NCI-H2171 treated with DMSO at 0.1 percent for 48 hours (cell line): ENCODE measurements around the gene IRF2BP1.
"Not testable (repeated sequence)": the region's sequence is repeated elsewhere in the genome, so short reads cannot be mapped to it uniquely, and the experiment has no call there.

ENCODE experiments used
- DNase-seq: peaks from one replicate; lab custom pipeline; 2025; lab: John Stamatoyannopoulos, UW

The IRF2BP1 gene

DNA sequence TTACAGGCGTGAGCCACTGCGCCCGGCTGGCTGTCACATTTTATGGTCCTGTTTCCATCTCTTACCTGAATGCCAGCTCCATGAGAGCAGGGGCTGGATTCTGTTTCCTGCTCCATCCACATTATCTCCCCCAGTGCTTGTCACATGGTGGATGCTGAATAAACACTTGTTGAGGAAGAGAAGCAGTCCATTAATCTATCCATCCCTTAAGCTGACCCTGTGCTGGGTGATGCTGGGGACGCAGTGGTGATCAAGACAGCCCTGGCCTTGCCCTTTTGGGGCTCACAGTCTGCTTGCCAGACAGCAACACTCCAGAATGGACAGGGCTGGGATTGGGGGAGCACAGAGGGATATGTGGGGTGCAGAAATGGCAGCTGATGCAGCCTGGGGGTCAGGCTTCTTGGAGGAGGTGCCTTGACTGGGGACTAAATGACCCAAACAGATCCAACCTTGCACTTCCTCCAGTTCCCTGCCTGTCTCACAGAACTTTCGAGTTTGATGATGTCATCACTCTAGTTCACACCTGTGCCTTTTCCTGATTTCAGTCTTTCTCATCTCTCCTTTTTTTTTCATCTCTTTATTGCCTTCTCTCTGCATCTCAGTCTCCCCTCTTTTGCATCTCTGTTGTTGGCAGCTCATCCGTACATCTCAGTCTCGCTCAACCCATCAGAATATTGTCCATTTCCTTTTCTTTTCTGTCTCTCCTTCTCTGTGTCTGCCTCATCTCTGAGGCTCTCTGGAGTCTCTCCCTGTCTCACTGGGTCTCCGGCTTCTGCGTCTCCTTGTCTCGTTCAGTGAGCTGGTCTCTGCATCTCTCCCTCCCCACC lies 4.6 kb downstream of the IRF2BP1 start:
- DNase-seq, result peak; percentile 44

DNA sequence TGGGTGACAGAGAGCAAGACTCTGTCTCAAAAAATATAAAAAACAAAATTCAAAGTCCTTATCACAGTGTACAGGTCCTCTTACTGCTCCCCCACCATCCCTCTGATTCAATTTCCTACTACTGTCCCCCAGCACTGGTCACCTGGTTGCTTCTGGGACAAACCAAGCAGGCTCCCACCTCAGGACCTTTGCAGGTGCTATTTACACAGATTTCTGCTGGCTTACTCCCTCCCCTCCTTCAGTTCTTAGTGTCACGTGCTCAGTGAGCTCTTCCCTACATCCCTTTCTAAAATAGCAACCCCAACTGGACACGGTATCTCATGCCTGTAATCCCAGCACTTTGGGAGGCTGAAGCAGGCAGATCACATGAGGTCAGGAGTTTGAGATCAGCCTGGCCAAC lies 6.0 kb downstream of the IRF2BP1 start:
- DNase-seq, result no peak

DNA sequence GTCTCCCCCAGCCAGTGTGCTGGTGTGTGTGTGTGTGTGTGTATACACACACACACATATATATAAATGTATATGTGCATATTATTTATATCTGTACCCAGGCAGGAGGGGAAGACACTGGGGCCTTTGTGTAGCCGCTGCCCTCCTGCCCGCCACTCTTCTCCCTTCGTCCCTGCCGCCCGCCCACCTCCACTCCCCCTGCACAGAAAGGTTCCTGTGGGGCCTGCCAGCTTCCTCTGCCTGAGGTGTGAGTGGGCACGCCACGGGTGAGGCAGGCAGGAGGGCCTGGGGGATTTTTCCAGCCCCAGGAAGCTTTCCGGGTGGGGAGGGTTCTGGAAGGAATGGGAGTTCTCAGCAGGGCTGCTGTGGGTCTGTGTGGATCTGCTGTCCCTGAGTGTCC lies 6.9 kb downstream of the IRF2BP1 start:
- DNase-seq, result no peak

DNA sequence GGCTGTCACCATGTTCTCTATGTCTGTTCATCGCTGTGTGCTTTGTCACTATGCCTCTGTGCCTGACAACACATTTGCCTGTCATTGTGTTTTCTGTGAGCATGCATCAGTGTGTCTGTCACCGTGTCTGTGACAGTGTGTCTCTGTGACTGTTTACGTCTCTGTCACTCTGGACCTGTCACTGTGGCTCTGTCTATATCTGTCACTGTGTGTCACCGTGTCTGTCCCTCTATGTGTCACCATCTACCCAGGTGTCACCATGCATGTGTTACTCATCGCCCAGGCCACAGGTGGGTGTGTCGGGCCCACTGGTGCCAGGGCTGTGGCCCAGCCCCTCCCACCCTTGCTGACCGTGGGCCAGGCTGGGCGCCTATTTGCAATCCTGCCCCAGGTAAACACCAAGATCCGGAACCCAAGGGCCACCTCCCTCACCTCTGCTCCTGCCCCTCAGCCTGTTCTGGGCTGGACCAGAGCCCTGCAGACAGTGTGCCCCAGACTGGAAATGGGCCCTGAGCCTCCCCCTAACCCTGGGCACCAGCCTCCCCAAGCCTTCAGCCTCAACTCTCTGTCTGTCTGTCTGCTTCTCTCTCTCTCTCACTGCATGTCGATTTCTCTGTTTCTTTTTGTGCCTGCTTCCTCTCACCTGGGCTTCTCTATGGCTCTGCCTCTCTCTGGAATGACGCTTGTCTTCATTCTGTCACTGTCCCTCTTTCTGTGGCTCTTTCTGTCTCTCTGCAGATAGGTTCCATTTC lies 7.7 kb downstream of the IRF2BP1 start:
- DNase-seq, result no peak

DNA sequence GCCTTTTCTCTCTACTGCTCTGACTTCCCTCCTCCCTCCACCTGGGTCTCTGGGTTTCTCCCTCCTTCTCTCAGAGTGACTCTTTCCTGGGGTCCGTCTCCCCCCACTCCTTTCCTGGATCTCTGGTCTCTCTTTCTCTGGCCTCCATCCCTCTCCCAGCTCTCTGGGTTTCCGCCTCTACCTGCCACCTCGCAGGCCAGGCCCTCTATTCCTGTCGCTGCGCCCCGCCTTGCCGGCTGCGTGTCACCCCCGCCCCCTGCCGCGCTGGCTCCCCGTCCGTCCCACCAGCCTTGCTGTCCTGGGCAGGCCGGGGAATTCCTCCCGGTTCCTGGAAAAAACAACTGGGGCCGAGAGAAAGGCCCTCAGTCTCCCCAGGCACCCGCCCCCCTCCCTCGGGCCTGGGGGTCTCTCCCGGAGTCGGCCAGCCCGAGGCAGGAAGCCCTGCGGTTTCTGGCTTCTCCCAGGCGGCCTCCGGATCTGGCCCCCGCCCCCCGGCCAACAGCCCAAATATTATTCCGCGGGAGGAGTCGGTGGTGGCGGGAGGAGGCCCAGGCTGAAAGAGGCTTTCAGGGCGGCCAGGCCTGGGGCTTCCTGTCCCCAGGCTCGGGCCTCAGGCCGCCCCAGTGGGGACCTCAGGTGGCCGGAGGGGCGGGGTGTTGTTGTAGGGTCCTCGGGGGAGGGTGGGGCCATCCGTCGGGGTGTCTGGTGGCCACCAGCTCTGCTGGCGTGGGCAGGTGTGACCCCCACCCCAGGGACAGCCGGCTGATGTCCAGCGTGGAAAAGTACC lies 9.3 kb downstream of the IRF2BP1 start:
- DNase-seq, result no peak

DNA sequence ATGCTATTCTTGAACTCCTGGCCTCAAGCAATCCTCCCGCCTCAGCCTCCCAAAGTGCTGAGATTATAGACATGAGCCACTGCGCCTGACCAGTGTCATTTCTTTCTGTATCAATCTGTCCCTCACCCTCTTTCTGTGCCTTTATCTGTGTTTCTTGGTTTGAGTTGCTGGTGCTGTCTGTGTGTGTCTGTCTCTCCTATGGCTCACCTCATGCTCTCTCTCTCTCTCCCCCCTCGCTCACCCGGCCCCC lies 9.9 kb downstream of the IRF2BP1 start:
- no peak for DNase-seq

DNA sequence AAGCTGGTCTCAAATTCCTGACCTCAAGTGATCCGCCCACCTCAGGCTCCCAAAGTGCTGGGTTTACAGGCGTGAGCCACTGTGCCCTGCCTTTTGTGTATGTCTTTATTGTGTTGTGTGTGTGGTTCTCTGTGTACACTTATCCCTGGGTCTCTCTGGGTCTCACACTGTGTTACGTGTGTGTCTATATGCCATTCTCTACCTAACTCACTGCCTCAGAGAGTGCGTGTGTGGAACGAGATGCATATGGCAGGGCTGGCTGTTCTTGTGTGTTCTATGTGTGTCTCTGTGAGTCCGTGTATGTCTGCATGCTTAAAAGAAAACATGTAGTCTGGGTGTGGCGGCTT lies 11.3 kb downstream of the IRF2BP1 start:
- no peak for DNase-seq

DNA sequence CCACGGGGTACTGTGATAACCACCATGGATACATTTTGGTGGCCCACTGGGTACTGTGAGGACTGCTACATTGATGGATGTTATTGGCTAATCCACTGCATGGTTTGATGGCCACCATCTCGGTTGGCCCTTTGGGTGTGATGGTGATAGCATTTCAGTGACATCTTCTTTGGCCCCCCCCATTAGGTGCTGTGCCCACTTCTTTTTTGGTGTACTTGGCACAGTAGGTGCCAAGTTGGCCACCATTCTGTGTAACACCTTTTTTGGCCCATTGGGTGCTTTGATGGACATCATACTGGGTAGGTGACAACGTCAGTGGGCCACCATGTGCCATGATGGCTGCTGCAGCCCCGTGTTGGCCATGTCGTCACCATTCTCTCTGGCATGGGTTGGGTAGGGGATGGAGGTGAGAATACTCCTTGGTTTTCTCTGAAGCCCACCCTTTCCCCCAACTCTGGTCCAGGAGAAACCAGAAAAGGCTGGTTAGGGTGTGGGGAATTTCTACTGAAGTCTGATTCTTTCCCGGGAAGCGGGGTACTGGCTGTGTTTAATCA lies 12.6 kb downstream of the IRF2BP1 start:
- DNase-seq, result no peak

DNA sequence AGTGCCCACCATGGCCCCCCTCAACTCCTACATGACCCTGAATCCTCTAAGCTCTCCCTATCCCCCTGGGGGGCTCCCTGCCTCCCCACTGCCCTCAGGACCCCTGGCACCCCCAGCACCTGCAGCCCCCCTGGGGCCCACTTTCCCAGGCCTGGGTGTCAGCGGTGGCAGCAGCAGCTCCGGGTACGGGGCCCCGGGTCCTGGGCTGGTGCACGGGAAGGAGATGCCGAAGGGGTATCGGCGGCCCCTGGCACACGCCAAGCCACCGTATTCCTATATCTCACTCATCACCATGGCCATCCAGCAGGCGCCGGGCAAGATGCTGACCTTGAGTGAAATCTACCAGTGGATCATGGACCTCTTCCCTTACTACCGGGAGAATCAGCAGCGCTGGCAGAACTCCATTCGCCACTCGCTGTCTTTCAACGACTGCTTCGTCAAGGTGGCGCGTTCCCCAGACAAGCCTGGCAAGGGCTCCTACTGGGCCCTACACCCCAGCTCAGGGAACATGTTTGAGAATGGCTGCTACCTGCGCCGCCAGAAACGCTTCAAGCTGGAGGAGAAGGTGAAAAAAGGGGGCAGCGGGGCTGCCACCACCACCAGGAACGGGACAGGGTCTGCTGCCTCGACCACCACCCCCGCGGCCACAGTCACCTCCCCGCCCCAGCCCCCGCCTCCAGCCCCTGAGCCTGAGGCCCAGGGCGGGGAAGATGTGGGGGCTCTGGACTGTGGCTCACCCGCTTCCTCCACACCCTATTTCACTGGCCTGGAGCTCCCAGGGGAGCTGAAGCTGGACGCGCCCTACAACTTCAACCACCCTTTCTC lies 13.6 kb downstream of the IRF2BP1 start:
- no peak for DNase-seq

DNA sequence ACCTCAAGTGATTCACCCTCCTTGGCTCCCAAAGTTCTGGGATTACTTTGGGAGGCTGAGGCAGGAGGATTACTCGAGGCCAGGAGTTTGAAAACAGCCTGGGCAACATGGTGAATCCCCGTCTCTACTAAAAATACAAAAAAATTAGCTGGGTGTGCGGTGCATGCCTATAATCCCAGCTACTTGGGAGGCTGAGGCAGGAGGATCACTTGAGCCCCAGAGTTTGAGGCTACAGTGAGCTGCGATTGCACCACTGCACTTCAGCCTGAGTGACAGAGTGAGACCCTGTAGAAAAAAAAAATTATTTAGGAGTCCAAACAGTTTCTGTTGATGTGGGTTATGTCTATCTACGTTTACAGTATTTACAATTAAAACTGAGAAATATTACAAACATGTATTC lies 15.1 kb downstream of the IRF2BP1 start:
- no peak for DNase-seq

DNA sequence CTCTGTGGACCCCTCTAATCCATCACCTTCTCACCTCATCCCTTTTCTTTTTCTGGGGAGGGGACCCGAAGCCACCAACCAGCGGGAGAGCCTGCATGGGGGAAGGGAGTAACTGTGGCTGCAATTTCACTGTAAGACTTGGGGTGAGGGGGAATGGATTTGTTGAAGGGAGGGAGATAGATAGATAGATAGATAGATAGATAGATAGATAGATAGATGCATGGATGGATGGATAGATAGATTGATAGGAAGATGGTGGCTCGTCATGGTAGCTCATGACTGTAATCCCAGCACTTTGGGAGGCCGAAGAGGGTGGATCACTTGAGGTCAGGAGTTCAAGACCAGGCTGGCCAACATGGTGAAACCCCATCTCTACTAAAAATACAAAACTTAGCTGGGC lies 18.7 kb downstream of the IRF2BP1 start:
- not testable (repeated sequence) for DNase-seq

DNA sequence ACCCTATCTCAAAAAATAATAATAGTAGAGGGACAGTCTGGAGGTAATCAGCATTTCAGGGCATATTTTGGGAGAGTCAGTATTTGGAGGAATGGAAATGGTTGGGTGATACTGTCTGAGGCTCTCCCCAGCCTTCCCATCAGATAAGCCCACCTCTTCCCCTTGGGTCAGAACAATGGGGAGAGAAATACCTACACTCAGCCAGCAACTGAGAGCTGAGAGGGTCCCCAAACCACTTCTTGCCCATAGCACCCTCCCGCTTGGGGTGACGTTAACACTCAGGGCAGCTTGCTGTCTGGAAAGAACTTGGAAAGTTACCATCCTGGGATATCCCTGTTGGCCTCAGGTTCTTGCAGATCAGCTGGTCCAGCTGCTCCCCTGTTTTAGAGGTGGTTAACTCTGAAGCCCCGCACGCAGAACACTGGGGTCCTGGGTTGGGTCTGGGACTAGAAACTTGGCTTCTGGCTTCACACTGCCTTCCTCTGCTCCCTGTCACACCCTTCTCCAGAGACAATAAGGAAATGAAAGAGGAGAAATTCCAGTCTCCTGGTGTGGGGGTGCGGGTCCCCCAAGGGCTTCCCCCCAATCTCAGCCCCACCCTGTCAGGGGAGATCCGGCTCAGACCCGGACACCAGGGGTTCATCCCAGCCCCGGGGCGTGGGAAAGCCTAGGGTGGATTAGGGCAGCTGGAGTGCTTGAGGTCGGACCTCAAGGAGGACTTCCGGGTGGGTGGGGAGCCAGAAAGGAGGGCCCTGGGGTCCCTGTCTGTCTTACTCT lies 19.4 kb downstream of the IRF2BP1 start:
- DNase-seq, result no peak

DNA sequence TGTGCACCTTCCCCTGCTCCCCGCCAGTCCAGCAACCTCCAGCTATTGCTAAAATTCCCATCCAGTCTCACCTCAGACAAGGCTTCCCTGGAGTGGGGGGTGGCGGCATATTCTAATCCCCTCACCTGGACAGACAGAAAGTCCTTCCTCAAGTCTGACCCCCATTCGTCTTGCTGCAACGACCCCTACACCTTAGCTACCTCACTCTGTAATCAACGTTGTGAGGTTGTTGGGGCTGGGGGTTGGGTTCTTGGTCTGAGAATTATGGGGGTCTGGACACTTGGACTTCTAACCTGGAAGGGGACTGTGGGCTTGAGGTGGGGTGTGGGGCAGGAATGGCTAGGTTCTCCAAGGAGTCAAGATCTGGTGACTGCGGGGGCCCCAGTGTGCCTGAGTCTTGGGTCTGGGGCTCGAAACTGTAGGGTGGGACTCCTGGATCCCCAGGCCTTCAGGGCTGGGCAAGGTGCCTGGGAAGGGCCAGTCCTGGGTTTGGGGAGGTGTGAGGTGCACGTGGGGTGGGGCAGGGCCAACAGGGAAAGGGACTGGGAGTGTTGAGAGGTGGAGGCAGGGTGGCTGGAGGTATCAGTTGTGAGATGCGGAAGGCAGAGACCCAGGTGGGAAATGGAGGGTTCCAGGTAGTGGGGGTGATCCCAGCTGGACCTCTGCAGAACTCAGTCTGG lies 20.5 kb downstream of the IRF2BP1 start:
- DNase-seq, result no peak

DNA sequence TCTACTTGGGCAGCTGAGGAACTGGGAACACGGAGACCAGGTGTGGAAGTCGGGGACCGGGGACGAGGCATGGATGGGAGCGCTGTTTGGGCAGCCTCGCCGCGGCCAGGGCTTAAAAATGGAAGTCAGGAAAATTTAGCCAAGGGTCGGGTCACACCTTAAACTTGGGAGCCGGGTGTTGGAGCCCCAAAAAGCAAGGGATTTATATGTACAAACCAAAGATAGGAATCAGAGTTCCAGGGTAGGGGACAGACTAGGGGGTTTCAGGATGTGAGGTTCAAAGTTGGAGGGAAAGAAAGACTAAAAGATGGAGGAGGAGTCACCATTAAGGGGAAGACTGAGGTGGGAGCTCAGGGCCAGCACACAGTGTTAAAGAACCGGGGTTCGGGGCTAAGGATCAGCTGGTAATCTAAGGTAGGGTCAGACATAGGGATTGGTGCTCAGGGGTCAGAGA lies 21.3 kb downstream of the IRF2BP1 start:
- DNase-seq, result no peak

DNA sequence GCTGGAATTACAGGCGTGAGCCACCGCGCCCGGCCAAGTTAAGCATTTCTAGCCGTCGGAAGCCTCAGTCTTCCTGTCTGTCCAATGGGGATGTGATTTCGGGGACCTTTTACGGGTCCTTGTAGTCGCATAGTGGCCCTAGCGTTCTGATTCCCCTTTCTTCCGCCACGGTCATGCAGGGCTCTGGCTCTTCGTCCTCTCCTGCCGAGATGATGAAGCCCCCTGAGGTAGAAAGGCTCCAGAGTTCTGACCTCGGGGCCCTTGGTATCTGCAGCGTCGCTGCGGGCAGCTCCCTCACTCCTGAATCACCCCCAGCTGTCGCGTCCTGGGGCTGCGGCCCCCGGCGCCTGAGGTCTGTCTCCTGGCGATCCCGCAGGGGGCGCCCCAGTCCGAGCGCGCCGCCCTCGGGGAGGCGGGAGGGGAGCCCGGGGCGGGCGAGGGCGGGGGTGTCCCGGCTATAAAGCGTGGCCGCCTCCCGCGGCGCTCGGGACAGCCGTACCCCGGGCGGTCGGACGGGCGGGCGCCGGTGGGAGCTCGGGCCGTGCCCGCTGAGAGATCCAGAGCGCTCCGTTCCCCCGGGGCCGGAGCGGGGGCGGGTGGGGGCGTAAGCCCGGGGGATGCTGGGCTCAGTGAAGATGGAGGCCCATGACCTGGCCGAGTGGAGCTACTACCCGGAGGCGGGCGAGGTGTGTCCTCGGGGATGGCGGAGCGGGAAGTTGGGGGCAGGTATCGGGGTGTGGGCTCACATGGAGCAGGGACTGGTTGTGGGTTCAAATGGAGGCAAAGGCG lies 21.9 kb downstream of the IRF2BP1 start, which contains the start of gene FOXA3:
FOXA3 (plus strand) TSS at position 487 of the 789 bp plus-strand sequence; CDS start at position 618, 131 bp downstream.
- DNase-seq, result no peak

DNA sequence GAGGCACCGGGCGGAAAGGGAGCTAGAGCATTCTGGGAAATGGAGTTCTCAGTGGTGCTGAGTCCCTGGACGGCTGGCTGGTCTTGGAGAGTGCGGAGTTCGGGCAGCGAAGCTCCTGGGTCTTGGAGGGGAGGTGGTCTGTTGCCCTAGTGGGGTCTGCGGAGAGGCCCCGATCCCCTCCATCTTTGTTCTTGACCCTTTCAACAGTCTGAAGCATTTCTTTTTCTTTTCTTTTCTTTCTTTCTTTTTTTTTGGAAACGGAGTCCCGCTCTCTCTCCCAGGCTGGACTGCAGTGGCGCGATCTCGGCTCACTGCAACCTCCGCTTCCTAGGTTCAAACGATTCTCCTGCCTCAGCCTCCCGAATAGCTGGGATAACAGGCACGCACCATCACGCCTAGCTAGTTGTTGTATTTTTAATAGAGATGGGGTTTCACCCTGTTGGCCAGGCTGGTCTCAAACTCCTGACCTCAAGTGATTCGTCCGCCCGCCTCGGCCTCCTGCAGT lies 22.6 kb downstream of the IRF2BP1 start:
- DNase-seq, result no peak

DNA sequence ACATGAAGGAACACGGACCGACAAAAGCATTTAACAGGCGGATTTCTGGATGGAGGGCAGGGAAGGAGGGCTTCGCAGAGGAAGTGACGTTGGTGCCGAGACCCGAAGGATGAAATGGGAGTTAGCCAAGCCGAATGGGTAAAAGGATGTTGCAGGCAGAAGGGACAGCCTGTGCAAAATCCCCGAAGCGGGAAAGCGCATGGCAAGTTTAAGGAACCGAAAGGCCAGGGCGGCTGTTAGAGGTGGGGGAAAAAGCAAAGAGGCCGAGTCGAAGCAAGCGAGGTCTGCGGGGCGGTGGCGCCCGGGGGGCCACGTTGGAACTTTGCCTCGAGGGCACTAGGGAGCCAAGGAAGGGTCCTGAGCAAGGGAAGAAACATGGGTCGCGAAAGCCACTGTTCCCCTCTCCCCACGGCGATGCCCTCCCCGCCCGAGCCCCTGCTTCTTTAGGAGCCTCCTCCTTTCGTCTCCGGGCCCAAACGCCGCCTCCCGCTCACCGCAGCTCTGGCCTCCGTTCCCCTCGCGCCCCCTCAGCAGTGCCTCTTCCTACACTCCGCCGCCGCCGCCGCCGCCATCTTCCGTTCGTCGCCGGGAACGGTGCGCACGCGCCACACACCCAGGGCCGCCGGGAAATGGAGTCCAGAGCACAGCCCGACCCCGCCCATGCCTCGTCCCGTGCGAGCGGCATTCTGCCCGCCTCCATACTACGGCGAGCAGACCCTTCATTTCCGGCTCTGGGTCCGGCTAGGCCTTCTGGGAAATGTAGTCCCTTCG lies 23.2 kb downstream of the IRF2BP1 start, which contains the start of gene SYMPK:
SYMPK (minus strand) TSS at position 584 of the 771 bp plus-strand sequence. CDS start 8,652 bp downstream, outside the sequence.
- DNase-seq, result peak; percentile 99

DNA sequence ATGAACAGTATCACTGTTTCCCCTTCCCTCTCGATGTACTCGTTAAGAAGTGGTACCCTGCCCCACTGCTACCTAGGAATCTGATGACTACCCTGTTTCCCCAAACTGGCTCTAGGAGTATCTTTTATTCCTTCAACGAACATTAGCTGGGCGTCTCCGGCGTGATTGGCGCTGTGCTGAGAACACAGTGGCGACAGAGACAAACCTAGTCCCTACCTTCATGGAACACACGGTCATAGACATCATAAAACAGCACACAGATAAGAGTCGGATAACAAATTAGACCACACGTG lies 23.7 kb downstream of the IRF2BP1 start:
- no peak for DNase-seq
